ENCODE results near the gene DOCK9. TPM values are rescaled to one million over a fixed set of nuclear protein-coding genes. Genes with fewer than 3 reads are reported as not detected.

The DOCK9 gene
- total RNA-seq, 1 donor from 2014 or later = 72.2 TPM

- no peak for DNase-seq (ENCODE audit: low spot score)
These were observed 178.8 kb downstream of the DOCK9 start for GRCh38 chr13:98798849-98799645.

GRCh38 chr13:98797456-98797855 lies 180.4 kb downstream of the DOCK9 start:
- no peak for DNase-seq (ENCODE audit: low spot score)

GRCh38 chr13:98796798-98797197 lies 181.1 kb downstream of the DOCK9 start:
- no peak for DNase-seq (ENCODE audit: low spot score)

GRCh38 chr13:98796191-98796590 lies 181.7 kb downstream of the DOCK9 start:
- no peak for DNase-seq (ENCODE audit: low spot score)

- no peak for DNase-seq (ENCODE audit: low spot score)
These were observed 182.6 kb downstream of the DOCK9 start for GRCh38 chr13:98795220-98795619.

- DNase-seq (ENCODE audit: low spot score) = no peak
These were observed 183.4 kb downstream of the DOCK9 start for GRCh38 chr13:98794498-98794897.

- DNase-seq (ENCODE audit: low spot score) = no peak
These were observed 184.9 kb downstream of the DOCK9 start for GRCh38 chr13:98792785-98793495.

- no peak for DNase-seq (ENCODE audit: low spot score)
These were observed 185.5 kb downstream of the DOCK9 start for GRCh38 chr13:98792321-98792720.

GRCh38 chr13:98791611-98792010 lies 186.3 kb downstream of the DOCK9 start:
- DNase-seq (ENCODE audit: low spot score) = no peak

GRCh38 chr13:98787996-98788395 lies 189.9 kb downstream of the DOCK9 start:
- DNase-seq (ENCODE audit: low spot score) = no peak

GRCh38 chr13:98787173-98787572 lies 190.7 kb downstream of the DOCK9 start:
- no peak for DNase-seq (ENCODE audit: low spot score)

GRCh38 chr13:98786023-98786422 lies 191.8 kb downstream of the DOCK9 start:
- DNase-seq (ENCODE audit: low spot score) = no peak

- DNase-seq (ENCODE audit: low spot score) = no peak
These were observed 192.5 kb downstream of the DOCK9 start for GRCh38 chr13:98785405-98785804.

GRCh38 chr13:98784666-98785065 lies 193.2 kb downstream of the DOCK9 start:
- peak; percentile 74 for DNase-seq (ENCODE audit: low spot score)

GRCh38 chr13:98783856-98784478 lies 193.9 kb downstream of the DOCK9 start:
- no peak for DNase-seq (ENCODE audit: low spot score)

GRCh38 chr13:98782654-98783053 lies 195.2 kb downstream of the DOCK9 start:
- DNase-seq (ENCODE audit: low spot score) = no peak

GRCh38 chr13:98781905-98782304 lies 196.0 kb downstream of the DOCK9 start:
- DNase-seq (ENCODE audit: low spot score) = no peak

GRCh38 chr13:98781470-98781869 lies 196.4 kb downstream of the DOCK9 start:
- DNase-seq (ENCODE audit: low spot score) = no peak

GRCh38 chr13:98781045-98781444 lies 196.8 kb downstream of the DOCK9 start:
- DNase-seq (ENCODE audit: low spot score) = no peak

GRCh38 chr13:98780451-98780850 lies 197.4 kb downstream of the DOCK9 start:
- DNase-seq (ENCODE audit: low spot score) = no peak

GRCh38 chr13:98779695-98780094 lies 198.2 kb downstream of the DOCK9 start:
- no peak for DNase-seq (ENCODE audit: low spot score)

GRCh38 chr13:98778749-98779148 lies 199.1 kb downstream of the DOCK9 start:
- DNase-seq (ENCODE audit: low spot score) = peak; percentile 39

- DNase-seq (ENCODE audit: low spot score) = no peak
These were observed 201.2 kb downstream of the DOCK9 start for GRCh38 chr13:98776644-98777043.

All from mucosa of gallbladder (tissue), 1 donor.